Measurements from ENCODE around the gene ING5.

The ING5 gene

GRCh38 chr2:241678784-241679540, 22.9 kb upstream of the ING5 start:
- TF ChIP-seq GATA3 (IDR thresholded peaks at IDR 0.05; ENCODE audit: low read depth, low read length): no peak
- no peak for TF ChIP-seq GATA2 (IDR thresholded peaks at IDR 0.05; ENCODE audit: low read depth, low read length)

- no peak for TF ChIP-seq GATA2 (IDR thresholded peaks at IDR 0.05; ENCODE audit: low read depth, low read length)
- TF ChIP-seq GATA3 (IDR thresholded peaks at IDR 0.05; ENCODE audit: low read depth, low read length): no peak
Measured at GRCh38 chr2:241680044-241680443, 21.8 kb upstream of the ING5 start.

- no peak for TF ChIP-seq GATA3 (IDR thresholded peaks at IDR 0.05; ENCODE audit: low read depth, low read length)
- TF ChIP-seq GATA2 (IDR thresholded peaks at IDR 0.05; ENCODE audit: low read depth, low read length): no peak
Measured at GRCh38 chr2:241680827-241681599, 20.8 kb upstream of the ING5 start.

- TF ChIP-seq GATA3 (IDR thresholded peaks at IDR 0.05; ENCODE audit: low read depth, low read length) (no peak), GATA2 (IDR thresholded peaks at IDR 0.05; ENCODE audit: low read depth, low read length) (no peak)
Measured at GRCh38 chr2:241686324-241686649, 15.6 kb upstream of the ING5 start.

- TF ChIP-seq GATA2 (IDR thresholded peaks at IDR 0.05; ENCODE audit: low read depth, low read length): no peak
- no peak for TF ChIP-seq GATA3 (IDR thresholded peaks at IDR 0.05; ENCODE audit: low read depth, low read length)
Measured at GRCh38 chr2:241686650-241687425, 15.0 kb upstream of the ING5 start, which contains the start of gene DTYMK. TSS of gene DTYMK (minus strand) at chr2:241686815. CDS start at chr2:241686783, 32 bp downstream.

GRCh38 chr2:241689306-241689705, 12.5 kb upstream of the ING5 start:
- TF ChIP-seq GATA2 (IDR thresholded peaks at IDR 0.05; ENCODE audit: low read depth, low read length) (no peak), GATA3 (IDR thresholded peaks at IDR 0.05; ENCODE audit: low read depth, low read length) (no peak)

GRCh38 chr2:241690202-241690717, 11.6 kb upstream of the ING5 start:
- no peak for TF ChIP-seq GATA3 (IDR thresholded peaks at IDR 0.05; ENCODE audit: low read depth, low read length)
- no peak for TF ChIP-seq GATA2 (IDR thresholded peaks at IDR 0.05; ENCODE audit: low read depth, low read length)

GRCh38 chr2:241692448-241692847, 9.4 kb upstream of the ING5 start:
- TF ChIP-seq GATA2 (IDR thresholded peaks at IDR 0.05; ENCODE audit: low read depth, low read length) (no peak), GATA3 (IDR thresholded peaks at IDR 0.05; ENCODE audit: low read depth, low read length) (no peak)

GRCh38 chr2:241695651-241696050, 6.2 kb upstream of the ING5 start:
- no peak for TF ChIP-seq GATA3 (IDR thresholded peaks at IDR 0.05; ENCODE audit: low read depth, low read length)
- TF ChIP-seq GATA2 (IDR thresholded peaks at IDR 0.05; ENCODE audit: low read depth, low read length): no peak

GRCh38 chr2:241701149-241701398, 765 bp upstream of the ING5 start:
- no peak for TF ChIP-seq GATA2 (IDR thresholded peaks at IDR 0.05; ENCODE audit: low read depth, low read length)
- no peak for TF ChIP-seq GATA3 (IDR thresholded peaks at IDR 0.05; ENCODE audit: low read depth, low read length)

GRCh38 chr2:241702155-241703031, 554 bp downstream of the ING5 start:
- TF ChIP-seq GATA3 (IDR thresholded peaks at IDR 0.05; ENCODE audit: low read depth, low read length): no peak
- TF ChIP-seq GATA2 (IDR thresholded peaks at IDR 0.05; ENCODE audit: low read depth, low read length): no peak

- TF ChIP-seq GATA3 (IDR thresholded peaks at IDR 0.05; ENCODE audit: low read depth, low read length): no peak
- no peak for TF ChIP-seq GATA2 (IDR thresholded peaks at IDR 0.05; ENCODE audit: low read depth, low read length)
Measured at GRCh38 chr2:241703032-241703604, 1.3 kb downstream of the ING5 start.

- TF ChIP-seq GATA2 (IDR thresholded peaks at IDR 0.05; ENCODE audit: low read depth, low read length) (no peak), GATA3 (IDR thresholded peaks at IDR 0.05; ENCODE audit: low read depth, low read length) (no peak)
Measured at GRCh38 chr2:241706537-241706936, 4.7 kb downstream of the ING5 start.

All from SH-SY5Y (cell line).